ENCODE data around the gene MCF2L2.

MCF2L2 gene

DNA sequence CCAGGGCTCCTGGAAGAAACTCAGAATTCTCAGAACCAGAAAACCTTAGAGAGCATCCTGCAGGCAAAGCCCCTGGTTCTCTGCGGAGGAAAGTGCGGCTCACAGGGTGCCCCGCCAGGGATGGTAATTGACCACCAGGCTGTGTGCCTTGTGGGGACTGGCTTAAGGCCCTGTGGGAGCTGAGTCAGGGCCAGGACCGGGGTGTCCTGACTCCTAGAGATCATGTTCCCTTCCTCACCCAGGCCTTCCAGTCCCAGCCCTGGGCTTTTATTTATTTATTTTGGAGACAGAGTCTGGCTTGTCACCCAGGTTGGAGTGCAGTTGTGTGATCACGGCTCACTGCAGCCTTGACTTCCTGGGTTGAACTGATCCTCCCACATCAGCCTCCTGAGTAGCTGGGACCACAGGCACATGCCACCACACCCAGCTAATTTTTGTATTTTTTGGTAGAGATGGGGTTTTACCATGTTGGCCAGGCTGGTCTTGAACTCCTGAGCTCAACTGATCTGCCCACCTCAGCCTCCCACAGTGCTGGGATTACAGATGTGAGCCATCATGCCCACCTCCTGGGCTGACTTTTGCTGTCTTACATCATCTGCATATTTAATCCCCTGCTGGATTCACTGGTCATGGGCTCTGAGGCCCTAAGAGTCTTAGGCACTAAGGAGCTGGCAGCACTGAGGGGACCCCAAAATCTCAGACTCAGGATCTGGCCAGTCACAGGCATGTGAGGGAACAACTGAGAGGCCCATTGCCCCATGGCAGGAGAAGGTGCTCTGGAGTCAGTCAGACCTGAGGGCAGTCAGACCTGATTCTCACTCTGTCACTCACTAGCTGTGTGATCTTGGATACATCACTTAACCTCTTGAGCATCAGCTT, 245.4 kb downstream of the MCF2L2 start:
- no peak overlapping the region for H3K27ac ChIP-seq
- no peak overlapping the region for H3K9ac ChIP-seq
- TF ChIP-seq, protein P1, sequence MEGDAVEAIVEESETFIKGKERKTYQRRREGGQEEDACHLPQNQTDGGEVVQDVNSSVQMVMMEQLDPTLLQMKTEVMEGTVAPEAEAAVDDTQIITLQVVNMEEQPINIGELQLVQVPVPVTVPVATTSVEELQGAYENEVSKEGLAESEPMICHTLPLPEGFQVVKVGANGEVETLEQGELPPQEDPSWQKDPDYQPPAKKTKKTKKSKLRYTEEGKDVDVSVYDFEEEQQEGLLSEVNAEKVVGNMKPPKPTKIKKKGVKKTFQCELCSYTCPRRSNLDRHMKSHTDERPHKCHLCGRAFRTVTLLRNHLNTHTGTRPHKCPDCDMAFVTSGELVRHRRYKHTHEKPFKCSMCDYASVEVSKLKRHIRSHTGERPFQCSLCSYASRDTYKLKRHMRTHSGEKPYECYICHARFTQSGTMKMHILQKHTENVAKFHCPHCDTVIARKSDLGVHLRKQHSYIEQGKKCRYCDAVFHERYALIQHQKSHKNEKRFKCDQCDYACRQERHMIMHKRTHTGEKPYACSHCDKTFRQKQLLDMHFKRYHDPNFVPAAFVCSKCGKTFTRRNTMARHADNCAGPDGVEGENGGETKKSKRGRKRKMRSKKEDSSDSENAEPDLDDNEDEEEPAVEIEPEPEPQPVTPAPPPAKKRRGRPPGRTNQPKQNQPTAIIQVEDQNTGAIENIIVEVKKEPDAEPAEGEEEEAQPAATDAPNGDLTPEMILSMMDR (conservative IDR thresholded peaks at IDR 0.05; ENCODE audit: low read depth, low read length): no peak

GRCh38 chr3:183182073-183182472, 246.3 kb downstream of the MCF2L2 start:
- no peak overlapping the region for H2AFZ ChIP-seq (ENCODE audit: low read depth)

More for the DNA sequence above, 245.4 kb downstream of the MCF2L2 start:
- Histone ChIP-seq H3K27me3 (ENCODE audit: insufficient read depth, low read depth) (no peaks in the 10 kb centered on the region), H3K79me2 (ENCODE audit: insufficient read depth, low read depth) (no peaks in the 10 kb centered on the region), H3K4me2 (no peak overlapping the region), H3K4me3 (IDR thresholded peaks at IDR 0.05; ENCODE audit: insufficient read depth, low read depth, low read length) (no peak overlapping the region), H3K36me3 (ENCODE audit: insufficient read depth) (no peaks in the 10 kb centered on the region), H2AFZ (ENCODE audit: low read depth) (no peak overlapping the region), H3K4me1 (ENCODE audit: low read depth, poor library complexity, severe bottlenecking) (no peaks in the 10 kb centered on the region), H4K20me1 (ENCODE audit: insufficient read depth) (no peaks in the 10 kb centered on the region)

DNA sequence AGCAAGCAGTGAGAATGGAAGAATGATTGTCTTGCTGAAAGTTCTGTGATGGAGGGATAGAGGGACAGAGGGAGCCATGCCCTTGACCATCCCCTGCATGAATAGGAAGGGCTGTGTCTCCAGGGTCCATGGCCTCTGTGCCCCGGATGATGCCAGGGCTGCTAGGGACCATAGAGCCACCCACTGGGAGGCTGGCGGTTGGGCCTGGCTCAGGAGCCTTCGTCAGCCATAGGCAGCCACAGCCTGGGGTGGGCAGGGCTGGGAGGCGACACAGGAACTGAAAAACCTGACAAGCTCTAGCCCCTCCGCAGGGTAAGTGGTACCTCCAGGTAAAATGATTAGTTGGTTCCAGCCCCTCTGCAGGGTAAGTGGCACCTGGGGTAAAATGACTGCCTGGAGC, 246.8 kb downstream of the MCF2L2 start:
- Histone ChIP-seq H3K27me3 (ENCODE audit: insufficient read depth, low read depth) (no peaks in the 10 kb centered on the region), H3K9ac (no peak overlapping the region), H3K4me3 (IDR thresholded peaks at IDR 0.05; ENCODE audit: insufficient read depth, low read depth, low read length) (no peak overlapping the region), H4K20me1 (ENCODE audit: insufficient read depth) (no peaks in the 10 kb centered on the region), H3K36me3 (ENCODE audit: insufficient read depth) (no peaks in the 10 kb centered on the region), H3K4me2 (no peak overlapping the region), H3K4me1 (ENCODE audit: low read depth, poor library complexity, severe bottlenecking) (no peaks in the 10 kb centered on the region), H2AFZ (ENCODE audit: low read depth) (no peak overlapping the region), H3K79me2 (ENCODE audit: insufficient read depth, low read depth) (no peaks in the 10 kb centered on the region), H3K27ac (no peak overlapping the region)
- TF ChIP-seq, protein P1 (conservative IDR thresholded peaks at IDR 0.05; ENCODE audit: low read depth, low read length): no peak

More at GRCh38 chr3:183182073-183182472, 246.3 kb downstream of the MCF2L2 start:
- Histone ChIP-seq H3K27ac (no peak overlapping the region), H3K79me2 (ENCODE audit: insufficient read depth, low read depth) (no peaks in the 10 kb centered on the region), H3K4me1 (ENCODE audit: low read depth, poor library complexity, severe bottlenecking) (no peaks in the 10 kb centered on the region), H3K9ac (no peak overlapping the region), H3K27me3 (ENCODE audit: insufficient read depth, low read depth) (no peaks in the 10 kb centered on the region), H3K36me3 (ENCODE audit: insufficient read depth) (no peaks in the 10 kb centered on the region), H3K4me3 (IDR thresholded peaks at IDR 0.05; ENCODE audit: insufficient read depth, low read depth, low read length) (no peak overlapping the region), H3K4me2 (no peak overlapping the region), H4K20me1 (ENCODE audit: insufficient read depth) (no peaks in the 10 kb centered on the region)
- TF ChIP-seq, protein P1 (conservative IDR thresholded peaks at IDR 0.05; ENCODE audit: low read depth, low read length): no peak

GRCh38 chr3:183180784-183181295, 247.6 kb downstream of the MCF2L2 start:
- Histone ChIP-seq H3K36me3 (ENCODE audit: insufficient read depth) (no peaks in the 10 kb centered on the region), H3K4me1 (ENCODE audit: low read depth, poor library complexity, severe bottlenecking) (no peaks in the 10 kb centered on the region), H3K79me2 (ENCODE audit: insufficient read depth, low read depth) (no peaks in the 10 kb centered on the region), H4K20me1 (ENCODE audit: insufficient read depth) (no peaks in the 10 kb centered on the region), H2AFZ (ENCODE audit: low read depth) (no peak overlapping the region), H3K9ac (no peak overlapping the region), H3K4me3 (IDR thresholded peaks at IDR 0.05; ENCODE audit: insufficient read depth, low read depth, low read length) (no peak overlapping the region), H3K27me3 (ENCODE audit: insufficient read depth, low read depth) (no peaks in the 10 kb centered on the region), H3K27ac (no peak overlapping the region), H3K4me2 (no peak overlapping the region)
- TF ChIP-seq, protein P1 (conservative IDR thresholded peaks at IDR 0.05; ENCODE audit: low read depth, low read length): no peak
